ENCODE measurements around the gene NAXD.
"Not testable (repeated sequence)": the region's sequence is repeated elsewhere in the genome, so short reads cannot be mapped to it uniquely, and the experiment has no call there.

NAXD gene

GRCh38 chr13:110597041-110597689 lies 18.2 kb upstream of the NAXD start:
- no peak for DNase-seq

- no peak for DNase-seq
Observed at GRCh38 chr13:110600261-110600819, 15.0 kb upstream of the NAXD start.

GRCh38 chr13:110600980-110601379 lies 14.4 kb upstream of the NAXD start:
- no peak for DNase-seq

GRCh38 chr13:110605132-110605531 lies 10.2 kb upstream of the NAXD start:
- no peak for DNase-seq

GRCh38 chr13:110606281-110606680 lies 9.1 kb upstream of the NAXD start:
- not testable (repeated sequence) for DNase-seq

GRCh38 chr13:110607675-110608224 lies 7.6 kb upstream of the NAXD start:
- no peak for DNase-seq

GRCh38 chr13:110610955-110611595 lies 4.3 kb upstream of the NAXD start:
- DNase-seq: no peak

GRCh38 chr13:110615005-110615321 lies 382 bp upstream of the NAXD start:
- DNase-seq: no peak

- DNase-seq: no peak
Observed at GRCh38 chr13:110616103-110617101, 1.1 kb downstream of the NAXD start.

GRCh38 chr13:110617321-110618072 lies 2.2 kb downstream of the NAXD start:
- no peak for DNase-seq

- DNase-seq: no peak
Observed at GRCh38 chr13:110618167-110618566, 2.8 kb downstream of the NAXD start.

- DNase-seq: no peak
Observed at GRCh38 chr13:110618780-110619179, 3.4 kb downstream of the NAXD start.

- DNase-seq: no peak
Observed at GRCh38 chr13:110620596-110620995, 5.3 kb downstream of the NAXD start.

GRCh38 chr13:110624766-110625756 lies 9.7 kb downstream of the NAXD start:
- no peak for DNase-seq

GRCh38 chr13:110625771-110626321 lies 10.5 kb downstream of the NAXD start:
- no peak for DNase-seq

- DNase-seq: no peak
Observed at GRCh38 chr13:110626521-110626920, 11.2 kb downstream of the NAXD start.

- no peak for DNase-seq
Observed at GRCh38 chr13:110627351-110627750, 12.0 kb downstream of the NAXD start.

GRCh38 chr13:110627761-110628476 lies 12.6 kb downstream of the NAXD start:
- DNase-seq: no peak

- no peak for DNase-seq
Observed at GRCh38 chr13:110628477-110628793, 13.1 kb downstream of the NAXD start.
